AG04450 (cell line): ENCODE measurements around the gene KRTAP5-6. TPM values are rescaled to one million over a fixed set of nuclear protein-coding genes. Genes with fewer than 3 reads are reported as not detected.

Experiments
- CTCF ChIA-PET: fragments of 300-600, 350-600 bp; formaldehyde crosslinking; extraction: SDS; loops from one replicate; lab custom pipeline; 2022; ENCODE audit warnings: antibody characterized with exemption, inconsistent platforms; lab: Charles Lee
- POLR2A ChIA-PET: fragments of 350-600 bp; formaldehyde crosslinking; extraction: SDS; loops from one replicate; lab custom pipeline; 2021; ENCODE audit warnings: antibody characterized with exemption, inconsistent platforms; lab: Yijun Ruan, JAX
- DNase-seq: peaks from one replicate; pipeline ENCODE4 v3.0.0-alpha.2; 2011; ENCODE audit warnings: low read depth, low spot score
- H3K27ac ChIP-seq: one replicate; pipeline ENCODE4 v1.5.1; 2012; ENCODE audit warnings: low read depth, low read length, control low read depth
- H3K27me3 ChIP-seq: one replicate; pipeline ENCODE4 v1.6.0; 2012; ENCODE audit warnings: low read length; ENCODE audit not compliant: control insufficient read depth, insufficient read depth
- H3K4me3 ChIP-seq: 2 replicates; pipeline ENCODE4 v1.5.1; 2011; ENCODE audit warnings: mild to moderate bottlenecking, low read depth, low read length, control low read depth
- H3K9me3 ChIP-seq: 2 replicates; pipeline ENCODE4 v1.5.1; 2012; ENCODE audit warnings: low read length; ENCODE audit not compliant: control insufficient read depth, insufficient read depth
- polyA plus RNA-seq: library from polyadenylated mRNA; depleted of rRNA; stranded (reverse); fragments of >200 nt; gene quantifications from 2 replicates; pipeline ENCODE4 v1.2.3, GENCODE V29; 2011
- TF ChIP-seq, protein P1 (sequence below): IDR thresholded peaks from 2 replicates; pipeline ENCODE4 v1.5.1; 2011; ENCODE audit warnings: low read depth, low read length, control low read depth, inconsistent platforms

Gene KRTAP5-6
- polyA plus RNA-seq, 1 experiment: not detected

GRCh38 chr11:1739576-1739975 is 42.6 kb downstream of the KRTAP5-6 start:
- Histone ChIP-seq H3K4me3 (no peak overlapping the region), H3K27me3 (peaks cover 10% of the 10 kb centered on the region), H3K9me3 (peaks cover 15% of the 10 kb centered on the region), H3K27ac (no peak overlapping the region)
- POLR2A ChIA-PET: no interaction called here
- TF ChIP-seq, protein P1, sequence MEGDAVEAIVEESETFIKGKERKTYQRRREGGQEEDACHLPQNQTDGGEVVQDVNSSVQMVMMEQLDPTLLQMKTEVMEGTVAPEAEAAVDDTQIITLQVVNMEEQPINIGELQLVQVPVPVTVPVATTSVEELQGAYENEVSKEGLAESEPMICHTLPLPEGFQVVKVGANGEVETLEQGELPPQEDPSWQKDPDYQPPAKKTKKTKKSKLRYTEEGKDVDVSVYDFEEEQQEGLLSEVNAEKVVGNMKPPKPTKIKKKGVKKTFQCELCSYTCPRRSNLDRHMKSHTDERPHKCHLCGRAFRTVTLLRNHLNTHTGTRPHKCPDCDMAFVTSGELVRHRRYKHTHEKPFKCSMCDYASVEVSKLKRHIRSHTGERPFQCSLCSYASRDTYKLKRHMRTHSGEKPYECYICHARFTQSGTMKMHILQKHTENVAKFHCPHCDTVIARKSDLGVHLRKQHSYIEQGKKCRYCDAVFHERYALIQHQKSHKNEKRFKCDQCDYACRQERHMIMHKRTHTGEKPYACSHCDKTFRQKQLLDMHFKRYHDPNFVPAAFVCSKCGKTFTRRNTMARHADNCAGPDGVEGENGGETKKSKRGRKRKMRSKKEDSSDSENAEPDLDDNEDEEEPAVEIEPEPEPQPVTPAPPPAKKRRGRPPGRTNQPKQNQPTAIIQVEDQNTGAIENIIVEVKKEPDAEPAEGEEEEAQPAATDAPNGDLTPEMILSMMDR: no peak
- no peak for DNase-seq
- CTCF ChIA-PET: no interaction called here

- TF ChIP-seq, protein P1: no peak
- POLR2A ChIA-PET: no interaction called here
- Histone ChIP-seq H3K4me3 (no peak overlapping the region), H3K27ac (no peak overlapping the region), H3K27me3 (peaks cover 9% of the 10 kb centered on the region), H3K9me3 (peaks cover 26% of the 10 kb centered on the region)
- CTCF ChIA-PET: no interaction called here
- DNase-seq: no peak
These were observed 44.0 kb downstream of the KRTAP5-6 start for GRCh38 chr11:1740786-1741530.

- Histone ChIP-seq H3K4me3 (no peak overlapping the region), H3K27ac (no peak overlapping the region), H3K27me3 (peaks cover 6% of the 10 kb centered on the region), H3K9me3 (peaks cover 24% of the 10 kb centered on the region)
- DNase-seq: no peak
- ChIA-PET CTCF (no interaction called here), POLR2A (no interaction called here)
- TF ChIP-seq, protein P1: no peak
These were observed 44.7 kb downstream of the KRTAP5-6 start for GRCh38 chr11:1741741-1742140.

GRCh38 chr11:1742371-1742770 is 45.4 kb downstream of the KRTAP5-6 start:
- TF ChIP-seq, protein P1: no peak
- ChIA-PET CTCF (no interaction called here), POLR2A (no interaction called here)
- Histone ChIP-seq H3K4me3 (no peak overlapping the region), H3K9me3 (peaks cover 24% of the 10 kb centered on the region), H3K27me3 (peaks cover 8% of the 10 kb centered on the region), H3K27ac (no peak overlapping the region)
- no peak for DNase-seq

GRCh38 chr11:1742869-1743584 is 46.0 kb downstream of the KRTAP5-6 start:
- Histone ChIP-seq H3K27me3 (peaks cover 14% of the 10 kb centered on the region), H3K9me3 (peaks cover 18% of the 10 kb centered on the region), H3K4me3 (no peak overlapping the region), H3K27ac (no peak overlapping the region)
- TF ChIP-seq, protein P1: no peak
- ChIA-PET POLR2A (no interaction called here), CTCF (no interaction called here)
- DNase-seq: no peak
